Stimulated activated CD8-positive, alpha-beta memory T cell treated with anti-CD3 and anti-CD28 coated beads, Interleukin-7, amount 100 ng/mL, for 48 hours (primary cell): ENCODE data around the gene PXYLP1.

ENCODE experiments used
- DNase-seq, 2 donors: peaks; one replicate each; pipeline ENCODE4 v3.0.0-alpha.2; 2020; ENCODE audit warnings: low read depth in 1 of 2; ENCODE audit errors: extremely low read depth in 1 of 2

Gene PXYLP1

GRCh38 chr3:141248064-141248463 is 16.4 kb downstream of the PXYLP1 start:
- no peak for DNase-seq

- no peak for DNase-seq
These were observed 17.4 kb downstream of the PXYLP1 start for GRCh38 chr3:141249041-141249440.

- DNase-seq: no peak
These were observed 18.7 kb downstream of the PXYLP1 start for GRCh38 chr3:141250342-141250741.

GRCh38 chr3:141250828-141251227 is 19.2 kb downstream of the PXYLP1 start:
- no peak for DNase-seq

- DNase-seq: no peak
These were observed 21.7 kb downstream of the PXYLP1 start for GRCh38 chr3:141253326-141253725.

- no peak for DNase-seq
These were observed 22.2 kb downstream of the PXYLP1 start for GRCh38 chr3:141253811-141254210.

- DNase-seq: no peak
These were observed 23.7 kb downstream of the PXYLP1 start for GRCh38 chr3:141255137-141255845.

- no peak for DNase-seq
These were observed 24.2 kb downstream of the PXYLP1 start for GRCh38 chr3:141255846-141256261.

GRCh38 chr3:141256820-141257219 is 25.2 kb downstream of the PXYLP1 start:
- no peak for DNase-seq

- DNase-seq: peak in 1 of 2 donors; percentile 44
These were observed 26.3 kb downstream of the PXYLP1 start for GRCh38 chr3:141257961-141258360.

GRCh38 chr3:141258973-141259372 is 27.3 kb downstream of the PXYLP1 start:
- no peak for DNase-seq

- no peak for DNase-seq
These were observed 28.4 kb downstream of the PXYLP1 start for GRCh38 chr3:141259821-141260629.

GRCh38 chr3:141260630-141260927 is 29.0 kb downstream of the PXYLP1 start:
- no peak for DNase-seq

GRCh38 chr3:141261472-141262307 is 30.1 kb downstream of the PXYLP1 start:
- no peak for DNase-seq

GRCh38 chr3:141262308-141262705 is 30.7 kb downstream of the PXYLP1 start:
- no peak for DNase-seq

GRCh38 chr3:141266186-141266585 is 34.6 kb downstream of the PXYLP1 start:
- DNase-seq: no peak

- DNase-seq: no peak
These were observed 35.4 kb downstream of the PXYLP1 start for GRCh38 chr3:141266797-141267555.

- DNase-seq: no peak
These were observed 36.0 kb downstream of the PXYLP1 start for GRCh38 chr3:141267629-141268028.

- DNase-seq: no peak
These were observed 36.7 kb downstream of the PXYLP1 start for GRCh38 chr3:141268306-141268705.

- no peak for DNase-seq
These were observed 37.2 kb downstream of the PXYLP1 start for GRCh38 chr3:141268791-141269190.

- no peak for DNase-seq
These were observed 38.3 kb downstream of the PXYLP1 start for GRCh38 chr3:141269961-141270360.
